Adrenal gland (tissue), 5 donors: ENCODE data around the gene RABAC1.

Experiments
- POLR2A ChIP-seq, 2 donors: fragments of 450-650 bp; IDR thresholded peaks; one replicate each; pipeline ENCODE4 v1.6.1; 2017; ENCODE audit warnings: antibody characterized with exemption in 2 of 2, mild to moderate bottlenecking in 2 of 2, moderate library complexity in 1 of 2
- TF ChIP-seq, protein P1 (sequence below), 6 experiments: fragments of 450-650 bp in 4 of 6; fragments of 200-600 bp in 2 of 6; sonication (generic) in 1 of 6; IDR thresholded peaks; 1 replicate in 5 of 6; 2 replicates in 1 of 6; pipeline versions ENCODE4 v1.5.1 to v1.8.0; 2016 to 2021; ENCODE audit warnings: antibody characterized with exemption in 6 of 6, mild to moderate bottlenecking in 2 of 6, moderate library complexity in 1 of 6
- donor health status: DM: no; HTN: no; CAD: no.

DNA sequence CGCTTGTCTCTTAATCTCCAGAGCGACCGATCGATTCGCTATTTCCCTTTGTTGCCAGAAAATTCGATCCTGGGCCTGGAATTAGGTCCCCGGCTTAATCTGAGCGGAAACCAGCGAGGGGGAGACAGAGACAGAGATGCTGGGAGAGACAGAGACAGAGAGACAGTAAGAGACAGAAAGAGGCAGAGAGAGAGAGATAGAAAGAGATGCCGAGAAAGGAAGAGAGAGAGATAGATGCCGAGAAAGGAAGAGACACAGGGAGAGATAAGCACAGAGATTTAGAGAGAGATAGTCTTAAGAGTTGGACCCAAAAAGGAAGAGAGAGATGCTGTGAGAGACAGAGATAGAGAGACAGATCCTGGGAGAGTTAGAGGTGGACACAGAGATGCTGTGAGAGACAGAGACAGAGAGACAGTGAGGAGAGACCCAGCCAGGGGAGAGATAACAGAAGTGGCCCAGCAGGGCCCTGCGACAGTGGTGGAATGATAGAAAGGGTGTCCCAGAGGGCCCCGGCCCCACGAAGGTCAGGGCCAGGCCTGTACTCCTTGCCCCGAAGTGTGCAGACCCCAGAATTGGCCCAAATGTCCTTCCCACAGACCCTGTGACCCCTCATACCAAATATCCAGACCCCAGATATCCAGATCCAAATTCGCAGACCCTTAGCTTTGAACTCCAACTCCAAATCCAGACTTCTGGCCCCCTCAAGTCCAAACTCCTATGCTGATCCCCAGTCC, 32.2 kb downstream of the RABAC1 start:
- TF ChIP-seq, protein P1, sequence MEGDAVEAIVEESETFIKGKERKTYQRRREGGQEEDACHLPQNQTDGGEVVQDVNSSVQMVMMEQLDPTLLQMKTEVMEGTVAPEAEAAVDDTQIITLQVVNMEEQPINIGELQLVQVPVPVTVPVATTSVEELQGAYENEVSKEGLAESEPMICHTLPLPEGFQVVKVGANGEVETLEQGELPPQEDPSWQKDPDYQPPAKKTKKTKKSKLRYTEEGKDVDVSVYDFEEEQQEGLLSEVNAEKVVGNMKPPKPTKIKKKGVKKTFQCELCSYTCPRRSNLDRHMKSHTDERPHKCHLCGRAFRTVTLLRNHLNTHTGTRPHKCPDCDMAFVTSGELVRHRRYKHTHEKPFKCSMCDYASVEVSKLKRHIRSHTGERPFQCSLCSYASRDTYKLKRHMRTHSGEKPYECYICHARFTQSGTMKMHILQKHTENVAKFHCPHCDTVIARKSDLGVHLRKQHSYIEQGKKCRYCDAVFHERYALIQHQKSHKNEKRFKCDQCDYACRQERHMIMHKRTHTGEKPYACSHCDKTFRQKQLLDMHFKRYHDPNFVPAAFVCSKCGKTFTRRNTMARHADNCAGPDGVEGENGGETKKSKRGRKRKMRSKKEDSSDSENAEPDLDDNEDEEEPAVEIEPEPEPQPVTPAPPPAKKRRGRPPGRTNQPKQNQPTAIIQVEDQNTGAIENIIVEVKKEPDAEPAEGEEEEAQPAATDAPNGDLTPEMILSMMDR (IDR thresholded peaks at IDR 0.05) = no peak
- TF ChIP-seq POLR2A (IDR thresholded peaks at IDR 0.05) = no peak
